Endothelial cell of umbilical vein (primary cell): ENCODE results near the gene SORCS1.

Source experiments
- POLR2A ChIP-seq: IDR thresholded peaks from 2 replicates; pipeline ENCODE4 v1.6.1; 2012; ENCODE audit warnings: low read depth, mild to moderate bottlenecking, control low read depth, low read length
- POLR2AphosphoS5 ChIP-seq: IDR thresholded peaks from 2 replicates; pipeline ENCODE4 v1.6.1; 2012; ENCODE audit warnings: low read depth, mild to moderate bottlenecking, control low read depth, low read length, moderate library complexity; ENCODE audit not compliant: insufficient read depth
- TF ChIP-seq, protein P1 (sequence below), 2 donors: IDR thresholded peaks; 1 replicate in 1 of 2; 2 replicates in 1 of 2; pipeline ENCODE4 v1.5.1; 2011; ENCODE audit warnings: low read length in 2 of 2, mild to moderate bottlenecking in 2 of 2, moderate library complexity in 2 of 2, control low read depth in 1 of 2, inconsistent platforms in 1 of 2, low read depth in 1 of 2; ENCODE audit not compliant: insufficient read depth in 1 of 2; ENCODE audit errors: extremely low read depth in 1 of 2
- TF ChIP-seq, protein P2 (sequence below): IDR thresholded peaks from 2 replicates; pipeline ENCODE4 v1.6.1; 2011; ENCODE audit not compliant: insufficient read depth, insufficient read length

- TF ChIP-seq, protein P1, sequence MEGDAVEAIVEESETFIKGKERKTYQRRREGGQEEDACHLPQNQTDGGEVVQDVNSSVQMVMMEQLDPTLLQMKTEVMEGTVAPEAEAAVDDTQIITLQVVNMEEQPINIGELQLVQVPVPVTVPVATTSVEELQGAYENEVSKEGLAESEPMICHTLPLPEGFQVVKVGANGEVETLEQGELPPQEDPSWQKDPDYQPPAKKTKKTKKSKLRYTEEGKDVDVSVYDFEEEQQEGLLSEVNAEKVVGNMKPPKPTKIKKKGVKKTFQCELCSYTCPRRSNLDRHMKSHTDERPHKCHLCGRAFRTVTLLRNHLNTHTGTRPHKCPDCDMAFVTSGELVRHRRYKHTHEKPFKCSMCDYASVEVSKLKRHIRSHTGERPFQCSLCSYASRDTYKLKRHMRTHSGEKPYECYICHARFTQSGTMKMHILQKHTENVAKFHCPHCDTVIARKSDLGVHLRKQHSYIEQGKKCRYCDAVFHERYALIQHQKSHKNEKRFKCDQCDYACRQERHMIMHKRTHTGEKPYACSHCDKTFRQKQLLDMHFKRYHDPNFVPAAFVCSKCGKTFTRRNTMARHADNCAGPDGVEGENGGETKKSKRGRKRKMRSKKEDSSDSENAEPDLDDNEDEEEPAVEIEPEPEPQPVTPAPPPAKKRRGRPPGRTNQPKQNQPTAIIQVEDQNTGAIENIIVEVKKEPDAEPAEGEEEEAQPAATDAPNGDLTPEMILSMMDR (IDR thresholded peaks at IDR 0.05; ENCODE audit: extremely low read depth in 1 of 2, insufficient read depth in 1 of 2, low read depth in 1 of 2, low read length in 2 of 2): no peak
- TF ChIP-seq POLR2AphosphoS5: no peak
- TF ChIP-seq, protein P2, sequence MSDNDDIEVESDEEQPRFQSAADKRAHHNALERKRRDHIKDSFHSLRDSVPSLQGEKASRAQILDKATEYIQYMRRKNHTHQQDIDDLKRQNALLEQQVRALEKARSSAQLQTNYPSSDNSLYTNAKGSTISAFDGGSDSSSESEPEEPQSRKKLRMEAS: no peak
- no peak for TF ChIP-seq POLR2A
Observed at GRCh38 chr10:106799776-106800175, 364.7 kb downstream of the SORCS1 start.
